ES-I3 (cell line): ENCODE data around the gene SZT2.

Source experiments
- H3K36me3 ChIP-seq: 2 replicates; pipeline ENCODE4 v1.6.1; 2013; ENCODE audit warnings: mild to moderate bottlenecking, low read length, control low read depth, moderate library complexity; ENCODE audit not compliant: insufficient read depth
- H3K4me1 ChIP-seq: 2 replicates; pipeline ENCODE4 v1.6.1; 2013; ENCODE audit warnings: mild to moderate bottlenecking, control low read depth, low read length; ENCODE audit not compliant: insufficient read depth
- H3K9ac ChIP-seq: 2 replicates; pipeline ENCODE4 v1.6.1; 2013; ENCODE audit warnings: low read depth, mild to moderate bottlenecking, low read length, moderate library complexity
- H3K9me3 ChIP-seq: 2 replicates; pipeline ENCODE4 v1.6.1; 2013; ENCODE audit warnings: mild to moderate bottlenecking, low read length, moderate library complexity; ENCODE audit not compliant: control insufficient read depth, insufficient read depth

The SZT2 gene

GRCh38 chr1:43354936-43355335 lies 34.8 kb upstream of the SZT2 start:
- Histone ChIP-seq H3K9me3 (no peaks in the 10 kb centered on the region), H3K9ac (no peak overlapping the region), H3K4me1 (peaks cover 5% of the 10 kb centered on the region), H3K36me3 (peaks cover 2% of the 10 kb centered on the region; the same call in 1 of the 2 replicates)

GRCh38 chr1:43357251-43357650 lies 32.4 kb upstream of the SZT2 start:
- Histone ChIP-seq H3K9me3 (no peaks in the 10 kb centered on the region), H3K4me1 (peaks cover 4% of the 10 kb centered on the region; the same call in 1 of the 2 replicates), H3K9ac (no peak overlapping the region), H3K36me3 (peaks cover 23% of the 10 kb centered on the region)

GRCh38 chr1:43358121-43358745 lies 31.5 kb upstream of the SZT2 start:
- H3K36me3 ChIP-seq: peaks cover 23% of the 10 kb centered on the region
- H3K4me1 ChIP-seq: peaks cover 4% of the 10 kb centered on the region; the same call in 1 of the 2 replicates
- H3K9ac ChIP-seq: peak overlapping the region; percentile 95
- H3K9me3 ChIP-seq: no peaks in the 10 kb centered on the region

- Histone ChIP-seq H3K4me1 (peaks cover 4% of the 10 kb centered on the region; the same call in 1 of the 2 replicates), H3K9me3 (no peaks in the 10 kb centered on the region), H3K36me3 (peaks cover 23% of the 10 kb centered on the region), H3K9ac (peak within 1 kb of the TSS; percentile 95)
Measured at GRCh38 chr1:43358746-43359693, 30.7 kb upstream of the SZT2 start, which contains the start of gene CDC20. CDC20 (plus strand) TSS chr1:43358981; CDS start chr1:43359216, 235 bp downstream.

- H3K36me3 ChIP-seq: peaks cover 28% of the 10 kb centered on the region
- peaks cover 4% of the 10 kb centered on the region; the same call in 1 of the 2 replicates for H3K4me1 ChIP-seq
- peak overlapping the region; percentile 62 for H3K9ac ChIP-seq
Measured at GRCh38 chr1:43359696-43360095, 30.0 kb upstream of the SZT2 start.

GRCh38 chr1:43360616-43361015 lies 29.1 kb upstream of the SZT2 start:
- Histone ChIP-seq H3K4me1 (peaks cover 4% of the 10 kb centered on the region; the same call in 1 of the 2 replicates), H3K9ac (no peak overlapping the region), H3K36me3 (peaks cover 29% of the 10 kb centered on the region), H3K9me3 (no peaks in the 10 kb centered on the region)

More at GRCh38 chr1:43359696-43360095, 30.0 kb upstream of the SZT2 start:
- no peaks in the 10 kb centered on the region for H3K9me3 ChIP-seq

- Histone ChIP-seq H3K4me1 (peaks cover 9% of the 10 kb centered on the region; the same call in 1 of the 2 replicates), H3K36me3 (peaks cover 29% of the 10 kb centered on the region), H3K9ac (no peak overlapping the region), H3K9me3 (no peaks in the 10 kb centered on the region)
Measured at GRCh38 chr1:43363283-43363934, 26.3 kb upstream of the SZT2 start.

- Histone ChIP-seq H3K9ac (no peak overlapping the region), H3K36me3 (peaks cover 29% of the 10 kb centered on the region), H3K4me1 (peaks cover 12% of the 10 kb centered on the region; the same call in 1 of the 2 replicates), H3K9me3 (no peaks in the 10 kb centered on the region)
Measured at GRCh38 chr1:43363935-43364525, 25.7 kb upstream of the SZT2 start.

GRCh38 chr1:43365678-43366077 lies 24.0 kb upstream of the SZT2 start:
- Histone ChIP-seq H3K9ac (no peak overlapping the region), H3K9me3 (no peaks in the 10 kb centered on the region), H3K36me3 (peaks cover 20% of the 10 kb centered on the region), H3K4me1 (peaks cover 11% of the 10 kb centered on the region; the same call in 1 of the 2 replicates)

GRCh38 chr1:43366179-43366578 lies 23.5 kb upstream of the SZT2 start:
- Histone ChIP-seq H3K9ac (peak overlapping the region; percentile 85; the same call in 1 of the 2 replicates), H3K9me3 (no peaks in the 10 kb centered on the region), H3K36me3 (peaks cover 15% of the 10 kb centered on the region), H3K4me1 (peaks cover 8% of the 10 kb centered on the region; the same call in 1 of the 2 replicates)

- H3K36me3 ChIP-seq: peaks cover 12% of the 10 kb centered on the region
- H3K4me1 ChIP-seq: peaks cover 8% of the 10 kb centered on the region; the same call in 1 of the 2 replicates
- H3K9me3 ChIP-seq: no peaks in the 10 kb centered on the region
- peak overlapping the region; percentile 85; the same call in 1 of the 2 replicates for H3K9ac ChIP-seq
Measured at GRCh38 chr1:43366601-43367025, 23.1 kb upstream of the SZT2 start.

GRCh38 chr1:43367026-43367903 lies 22.4 kb upstream of the SZT2 start:
- Histone ChIP-seq H3K9me3 (no peaks in the 10 kb centered on the region), H3K4me1 (peaks cover 8% of the 10 kb centered on the region; the same call in 1 of the 2 replicates), H3K36me3 (peaks cover 6% of the 10 kb centered on the region), H3K9ac (peak overlapping the region; percentile 85)
